ENCODE data around the gene ANXA3.
"Not testable (repeated sequence)": the region's sequence is repeated elsewhere in the genome, so short reads cannot be mapped to it uniquely, and the experiment has no call there.

DNA sequence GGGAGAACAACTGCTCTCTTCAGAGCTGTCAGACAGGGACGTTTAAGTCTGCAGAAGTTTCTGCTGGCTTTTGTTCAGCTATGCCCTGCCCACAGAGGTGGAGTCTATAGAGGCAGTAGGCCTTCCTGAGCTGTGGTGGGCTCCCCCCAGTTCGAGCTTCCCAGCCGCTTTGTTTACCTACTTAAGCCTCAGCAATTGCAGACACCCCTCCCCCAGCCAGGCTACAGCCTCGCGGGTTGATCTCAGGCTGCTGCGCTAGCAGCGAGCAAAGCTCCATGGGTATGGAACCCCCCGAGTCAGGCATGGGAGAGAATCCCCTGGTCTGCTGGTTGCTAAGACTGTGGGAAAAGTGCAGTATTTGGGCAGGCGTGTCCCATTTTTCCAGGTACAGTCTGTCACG lies 45.3 kb upstream of the ANXA3 start:
- not testable (repeated sequence) for TF ChIP-seq EZH2 (IDR thresholded peaks at IDR 0.05; ENCODE audit: insufficient read depth, low read length)
- TF ChIP-seq, protein P1, sequence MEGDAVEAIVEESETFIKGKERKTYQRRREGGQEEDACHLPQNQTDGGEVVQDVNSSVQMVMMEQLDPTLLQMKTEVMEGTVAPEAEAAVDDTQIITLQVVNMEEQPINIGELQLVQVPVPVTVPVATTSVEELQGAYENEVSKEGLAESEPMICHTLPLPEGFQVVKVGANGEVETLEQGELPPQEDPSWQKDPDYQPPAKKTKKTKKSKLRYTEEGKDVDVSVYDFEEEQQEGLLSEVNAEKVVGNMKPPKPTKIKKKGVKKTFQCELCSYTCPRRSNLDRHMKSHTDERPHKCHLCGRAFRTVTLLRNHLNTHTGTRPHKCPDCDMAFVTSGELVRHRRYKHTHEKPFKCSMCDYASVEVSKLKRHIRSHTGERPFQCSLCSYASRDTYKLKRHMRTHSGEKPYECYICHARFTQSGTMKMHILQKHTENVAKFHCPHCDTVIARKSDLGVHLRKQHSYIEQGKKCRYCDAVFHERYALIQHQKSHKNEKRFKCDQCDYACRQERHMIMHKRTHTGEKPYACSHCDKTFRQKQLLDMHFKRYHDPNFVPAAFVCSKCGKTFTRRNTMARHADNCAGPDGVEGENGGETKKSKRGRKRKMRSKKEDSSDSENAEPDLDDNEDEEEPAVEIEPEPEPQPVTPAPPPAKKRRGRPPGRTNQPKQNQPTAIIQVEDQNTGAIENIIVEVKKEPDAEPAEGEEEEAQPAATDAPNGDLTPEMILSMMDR (IDR thresholded peaks at IDR 0.05; ENCODE audit: insufficient read depth, low read depth, low read length): not testable (repeated sequence)
